Measurements from ENCODE around the gene RMDN2.

DNA sequence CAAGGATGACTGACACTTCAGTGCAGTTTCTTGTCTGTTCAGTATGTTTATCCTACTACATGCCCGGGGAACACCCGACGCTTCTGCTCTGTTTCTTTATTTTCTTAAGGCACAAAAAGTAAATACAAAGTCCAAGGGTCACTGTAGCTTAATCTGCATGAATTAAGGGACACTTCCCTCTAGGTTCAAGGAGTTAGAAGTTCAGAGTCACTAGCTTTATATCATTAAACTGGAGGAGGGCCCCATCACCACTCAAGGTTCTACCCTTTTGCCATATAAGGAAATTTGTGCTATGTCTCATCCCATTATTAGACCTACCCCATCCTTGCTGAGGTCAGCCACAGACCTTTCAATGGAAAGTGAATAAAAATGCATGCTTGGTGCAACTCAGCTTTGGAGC is 27.6 kb upstream of the RMDN2 start:
- TF ChIP-seq, protein P1, sequence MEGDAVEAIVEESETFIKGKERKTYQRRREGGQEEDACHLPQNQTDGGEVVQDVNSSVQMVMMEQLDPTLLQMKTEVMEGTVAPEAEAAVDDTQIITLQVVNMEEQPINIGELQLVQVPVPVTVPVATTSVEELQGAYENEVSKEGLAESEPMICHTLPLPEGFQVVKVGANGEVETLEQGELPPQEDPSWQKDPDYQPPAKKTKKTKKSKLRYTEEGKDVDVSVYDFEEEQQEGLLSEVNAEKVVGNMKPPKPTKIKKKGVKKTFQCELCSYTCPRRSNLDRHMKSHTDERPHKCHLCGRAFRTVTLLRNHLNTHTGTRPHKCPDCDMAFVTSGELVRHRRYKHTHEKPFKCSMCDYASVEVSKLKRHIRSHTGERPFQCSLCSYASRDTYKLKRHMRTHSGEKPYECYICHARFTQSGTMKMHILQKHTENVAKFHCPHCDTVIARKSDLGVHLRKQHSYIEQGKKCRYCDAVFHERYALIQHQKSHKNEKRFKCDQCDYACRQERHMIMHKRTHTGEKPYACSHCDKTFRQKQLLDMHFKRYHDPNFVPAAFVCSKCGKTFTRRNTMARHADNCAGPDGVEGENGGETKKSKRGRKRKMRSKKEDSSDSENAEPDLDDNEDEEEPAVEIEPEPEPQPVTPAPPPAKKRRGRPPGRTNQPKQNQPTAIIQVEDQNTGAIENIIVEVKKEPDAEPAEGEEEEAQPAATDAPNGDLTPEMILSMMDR (IDR thresholded peaks at IDR 0.05; ENCODE audit: low read depth, low read length), result no peak
- no peak for TF ChIP-seq EZH2phosphoT487 (IDR thresholded peaks at IDR 0.05; ENCODE audit: low read depth)

Measured in OCI-LY3 (cell line).